ENCODE measurements around the gene USE1. TPM values are rescaled to one million over a fixed set of nuclear protein-coding genes. Genes with fewer than 3 reads are reported as not detected.
A peak's percentile ranks its signal among the peaks of the same experiment; 100 is the strongest.

USE1 gene
- polyA plus RNA-seq, 1 donor: 31.6 TPM

- no peak for DNase-seq (ENCODE audit: low read depth)
These were observed 9.7 kb upstream of the USE1 start for GRCh38 chr19:17205237-17206140.

GRCh38 chr19:17206736-17207581, 8.2 kb upstream of the USE1 start:
- DNase-seq (ENCODE audit: low read depth): no peak

GRCh38 chr19:17209126-17210036, 5.8 kb upstream of the USE1 start:
- DNase-seq (ENCODE audit: low read depth): no peak

GRCh38 chr19:17210296-17210695, 4.9 kb upstream of the USE1 start:
- DNase-seq (ENCODE audit: low read depth): no peak

- no peak for DNase-seq (ENCODE audit: low read depth)
These were observed 3.4 kb upstream of the USE1 start for GRCh38 chr19:17211547-17212446.

- no peak for DNase-seq (ENCODE audit: low read depth)
These were observed 1.8 kb upstream of the USE1 start for GRCh38 chr19:17213334-17213733.

- DNase-seq (ENCODE audit: low read depth): no peak
These were observed 540 bp upstream of the USE1 start for GRCh38 chr19:17214508-17215126.

- no peak for DNase-seq (ENCODE audit: low read depth)
These were observed 1.0 kb downstream of the USE1 start for GRCh38 chr19:17216058-17216670.

GRCh38 chr19:17219286-17219685, 4.1 kb downstream of the USE1 start:
- no peak for DNase-seq (ENCODE audit: low read depth)

GRCh38 chr19:17220207-17220758, 5.1 kb downstream of the USE1 start:
- DNase-seq (ENCODE audit: low read depth): no peak

GRCh38 chr19:17225053-17225452, 9.9 kb downstream of the USE1 start:
- DNase-seq (ENCODE audit: low read depth): no peak

GRCh38 chr19:17226002-17226933, 11.1 kb downstream of the USE1 start, which contains the start of gene OCEL1:
Gene OCEL1, plus strand, starts transcription at chr19:17226226. Its CDS starts 22 bp downstream, at chr19:17226248.
- peak; percentile 94 for DNase-seq (ENCODE audit: low read depth)

- DNase-seq (ENCODE audit: low read depth): no peak
These were observed 12.7 kb downstream of the USE1 start for GRCh38 chr19:17227798-17228367.

GRCh38 chr19:17229890-17230289, 14.7 kb downstream of the USE1 start:
- DNase-seq (ENCODE audit: low read depth): no peak

GRCh38 chr19:17232258-17232657, 17.1 kb downstream of the USE1 start:
- DNase-seq (ENCODE audit: low read depth): no peak

GRCh38 chr19:17234911-17235299, 19.7 kb downstream of the USE1 start:
- DNase-seq (ENCODE audit: low read depth): no peak

- peak; percentile 51 for DNase-seq (ENCODE audit: low read depth)
These were observed 20.3 kb downstream of the USE1 start for GRCh38 chr19:17235300-17235970.

Measured in forelimb muscle (tissue), 1 donor.